ENCODE measurements around the gene FCN1.

DNA sequence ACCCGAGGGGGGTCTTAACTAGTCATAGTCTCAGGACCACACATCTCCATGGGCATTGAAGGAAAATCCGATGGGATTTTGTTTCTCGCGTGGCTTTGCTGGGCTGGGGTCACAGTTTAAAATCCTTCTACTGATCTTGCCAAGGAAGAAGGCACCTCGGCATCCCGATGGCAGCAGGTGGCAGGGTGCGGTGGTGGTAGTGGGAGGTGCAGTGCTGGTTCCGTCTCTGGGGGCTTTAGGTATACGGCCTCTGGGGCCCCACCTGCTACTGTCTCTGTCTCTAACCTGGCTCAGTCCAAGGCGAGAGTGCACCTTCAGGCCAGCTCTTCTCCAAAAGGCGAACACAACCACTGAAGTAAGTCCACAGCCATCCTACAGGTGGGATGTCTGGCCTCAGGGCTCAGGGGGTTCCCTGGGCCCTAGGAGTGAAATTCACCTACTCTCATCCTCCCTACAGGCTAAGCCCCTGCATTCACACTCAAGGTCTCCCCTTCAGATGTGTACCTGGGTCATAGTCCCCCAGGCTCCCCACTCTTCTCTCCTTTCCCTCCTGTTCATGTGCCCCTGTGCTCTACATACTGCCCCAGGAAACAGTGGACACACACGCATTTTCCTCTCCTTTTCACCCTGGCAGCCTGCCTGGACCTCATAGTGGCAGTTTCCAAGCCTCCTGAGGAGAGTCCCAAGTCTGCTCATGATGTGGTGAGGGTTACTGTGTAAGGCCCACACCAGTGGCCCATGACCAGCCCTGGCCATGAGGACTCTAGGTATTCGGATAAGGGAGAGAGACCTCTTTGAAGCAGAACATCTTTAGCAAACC is 37.8 kb downstream of the FCN1 start:
- TF ChIP-seq POLR2A (IDR thresholded peaks at IDR 0.05) (no peak), POLR2AphosphoS5 (IDR thresholded peaks at IDR 0.05) (no peak)
- TF ChIP-seq, protein P1, sequence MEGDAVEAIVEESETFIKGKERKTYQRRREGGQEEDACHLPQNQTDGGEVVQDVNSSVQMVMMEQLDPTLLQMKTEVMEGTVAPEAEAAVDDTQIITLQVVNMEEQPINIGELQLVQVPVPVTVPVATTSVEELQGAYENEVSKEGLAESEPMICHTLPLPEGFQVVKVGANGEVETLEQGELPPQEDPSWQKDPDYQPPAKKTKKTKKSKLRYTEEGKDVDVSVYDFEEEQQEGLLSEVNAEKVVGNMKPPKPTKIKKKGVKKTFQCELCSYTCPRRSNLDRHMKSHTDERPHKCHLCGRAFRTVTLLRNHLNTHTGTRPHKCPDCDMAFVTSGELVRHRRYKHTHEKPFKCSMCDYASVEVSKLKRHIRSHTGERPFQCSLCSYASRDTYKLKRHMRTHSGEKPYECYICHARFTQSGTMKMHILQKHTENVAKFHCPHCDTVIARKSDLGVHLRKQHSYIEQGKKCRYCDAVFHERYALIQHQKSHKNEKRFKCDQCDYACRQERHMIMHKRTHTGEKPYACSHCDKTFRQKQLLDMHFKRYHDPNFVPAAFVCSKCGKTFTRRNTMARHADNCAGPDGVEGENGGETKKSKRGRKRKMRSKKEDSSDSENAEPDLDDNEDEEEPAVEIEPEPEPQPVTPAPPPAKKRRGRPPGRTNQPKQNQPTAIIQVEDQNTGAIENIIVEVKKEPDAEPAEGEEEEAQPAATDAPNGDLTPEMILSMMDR (IDR thresholded peaks at IDR 0.05 in 8 of 11, conservative IDR thresholded peaks at IDR 0.05 in 3 of 11), result no peak

Measured in spleen (tissue), 7 donors.